T-cell (primary cell): Measurements from ENCODE around the gene HK1. TPM values are rescaled to one million over a fixed set of nuclear protein-coding genes. Genes with fewer than 3 reads are reported as not detected.

Experiments used
- ATAC-seq, 4 experiments: fragments of 200-7000 bp in 3 of 4; fragments of 150-1000 bp in 1 of 4; cut with Tn5 transposase; replicated peaks in 1 of 4; 1 replicate in 3 of 4; 2 replicates in 1 of 4; pipeline ENCODE4 v1.10.0; 2021; ENCODE audit warnings: moderate library complexity in 3 of 4, mild to moderate bottlenecking in 2 of 4, moderate number of reproducible peaks in 1 of 4
- CTCF ChIA-PET, 2 donors: fragments of 300-600 bp; sonication (Branson Sonifier 250); formaldehyde crosslinking; loops; one replicate each; lab custom pipeline; 2022; ENCODE audit warnings: antibody characterized with exemption in 2 of 2; lab: Charles Lee
- POLR2A ChIA-PET, 2 donors: fragments of 300-600 bp; sonication (Branson Sonifier 250); formaldehyde crosslinking; loops; one replicate each; lab custom pipeline; 2022; ENCODE audit warnings: antibody characterized with exemption in 2 of 2; lab: Charles Lee
- DNase-seq, 35 experiments: peaks; one replicate each; pipeline versions ENCODE4 v3.0.0 to v3.0.0-alpha.2; 2013 to 2023
- H3K27ac ChIP-seq: one replicate; pipeline ENCODE4 v1.5.1; 2013; ENCODE audit warnings: low read length
- H3K27me3 ChIP-seq, 2 experiments: replicated peaks in 1 of 2; 1 replicate in 1 of 2; 2 replicates in 1 of 2; pipeline versions ENCODE4 v1.6.1 to v1.7.0; 2013; ENCODE audit warnings: low read length in 1 of 2, mixed read lengths in 1 of 2; ENCODE audit not compliant: control insufficient read depth in 2 of 2, insufficient read depth in 2 of 2; ENCODE audit errors: extremely low read depth in 1 of 2
- H3K36me3 ChIP-seq, 2 donors: 1 replicate in 1 of 2; 2 replicates in 1 of 2; pipeline versions ENCODE4 v1.6.1 to v1.7.0; 2013; ENCODE audit warnings: low read length in 1 of 2; ENCODE audit not compliant: control insufficient read depth in 2 of 2, insufficient read depth in 1 of 2; ENCODE audit errors: extremely low read depth in 1 of 2
- H3K4me1 ChIP-seq, 2 experiments: 1 replicate in 1 of 2; 2 replicates in 1 of 2; pipeline versions ENCODE4 v1.6.1 to v1.7.0; 2013; ENCODE audit warnings: low read length in 2 of 2, mixed read lengths in 1 of 2; ENCODE audit not compliant: insufficient read depth in 2 of 2, control insufficient read depth in 1 of 2; ENCODE audit errors: extremely low read depth in 1 of 2
- H3K4me3 ChIP-seq, 2 donors: 1 replicate in 1 of 2; 2 replicates in 1 of 2; pipeline versions ENCODE4 v1.5.1 to v1.7.0; 2013; ENCODE audit warnings: mild to moderate bottlenecking in 2 of 2, low read length in 1 of 2, moderate library complexity in 1 of 2; ENCODE audit not compliant: control insufficient read depth in 1 of 2; ENCODE audit errors: extremely low read depth in 1 of 2
- H3K9me3 ChIP-seq: 2 replicates; pipeline ENCODE4 v1.7.0; 2013
- H3K27ac Mint-ChIP-seq, 2 donors: one replicate each; pipeline ENCODE4 v1.8.0; 2020 to 2021; ENCODE audit warnings: mild to moderate bottlenecking in 2 of 2, mixed read lengths in 2 of 2
- H3K27me3 Mint-ChIP-seq, 2 donors: one replicate each; pipeline ENCODE4 v1.8.0; 2021 to 2022; ENCODE audit warnings: mixed read lengths in 2 of 2
- H3K36me3 Mint-ChIP-seq: one replicate; pipeline ENCODE4 v1.8.0; 2021; ENCODE audit warnings: mixed read lengths
- H3K4me1 Mint-ChIP-seq, 3 donors: one replicate each; pipeline ENCODE4 v1.8.0; 2020 to 2022; ENCODE audit warnings: mixed read lengths in 3 of 3, mild to moderate bottlenecking in 1 of 3
- H3K4me3 Mint-ChIP-seq, 3 donors: one replicate each; pipeline ENCODE4 v1.8.0; 2020 to 2022; ENCODE audit warnings: mild to moderate bottlenecking in 3 of 3, mixed read lengths in 3 of 3, moderate library complexity in 3 of 3
- H3K9me3 Mint-ChIP-seq, 3 donors: one replicate each; pipeline ENCODE4 v1.8.0; 2020 to 2022; ENCODE audit warnings: mixed read lengths in 3 of 3
- WGBS: methylation state at CpG from one replicate; pipeline ENCODE4 v1.1.5; 2013; ENCODE audit warnings: missing lambda C conversion rate; ENCODE audit not compliant: insufficient coverage; 5-methylcytosine and 5-hydroxymethylcytosine counted together
- total RNA-seq, 35 experiments: library from RNA in 6 of 35; stranded (reverse) in 6 of 35; fragments of 120-200 nt in 1 of 35; gene quantifications; one replicate each; pipeline versions ENCODE4 v1.2.1 to v1.2.4 and lab custom pipeline; 2013 to 2026

The HK1 gene
- total RNA-seq (10 to 100 TPM; 66.3 to 85.5 (median 83.6) TPM), total RNA-seq (lab: John Stamatoyannopoulos, UW) (100 to 358 (median 162) reads per million in 29 experiments)
- total RNA-seq (2013): 58.2 TPM

- WGBS: 87% methylated on average over 8 of the region's 11 CpGs
- ATAC-seq (no peak), DNase-seq (no peak)
- Histone ChIP-seq H3K4me1 (no peaks in the 10 kb centered on the region), H3K36me3 (no peaks in the 10 kb centered on the region), H3K9me3 (no peaks in the 10 kb centered on the region), H3K27ac (no peak within 1 kb of the TSS), H3K4me3 (no peak within 1 kb of the TSS), H3K27me3 (no peaks in the 10 kb centered on the region)
- H3K36me3 Mint-ChIP-seq: no peaks in the 10 kb centered on the region
- H3K9me3 Mint-ChIP-seq: no peaks in the 10 kb centered on the region
- no peaks in the 10 kb centered on the region for H3K4me1 Mint-ChIP-seq
- CTCF ChIA-PET: interaction anchor here in 1 of 2 donors (0.6 kb wide), 1 partner anchor 236 kb away, joined by 3 read pairs; no protein-coding TSS in a partner anchor
- no peaks in the 10 kb centered on the region for H3K27me3 Mint-ChIP-seq
- no peak within 1 kb of the TSS for H3K27ac Mint-ChIP-seq
- POLR2A ChIA-PET: interaction anchor here in 1 of 2 donors (0.7 kb wide), 1 partner anchor 45 kb away, joined by 4 read pairs; no protein-coding TSS in a partner anchor
- H3K4me3 Mint-ChIP-seq: no peak within 1 kb of the TSS
Measured at GRCh38 chr10:69278446-69278963, at the start of gene HK1. Gene HK1, plus strand, starts transcription at chr10:69278496.

- no peaks in the 10 kb centered on the region for H3K9me3 ChIP-seq
- H3K27me3 ChIP-seq: no peaks in the 10 kb centered on the region
- peak overlapping the region in 1 of 2 donors; percentile 40 for H3K4me3 ChIP-seq
- Mint-ChIP-seq H3K9me3 (no peaks in the 10 kb centered on the region), H3K4me1 (peaks cover 52 to 76% (median 59%) of the 10 kb centered on the region in 3 donors), H3K27me3 (no peaks in the 10 kb centered on the region), H3K27ac (peak overlapping the region; percentile 88 to 94), H3K4me3 (peak overlapping the region; percentile 67 to 79 (median 76)), H3K36me3 (no peaks in the 10 kb centered on the region)
- 42% methylated on average over 2 of the region's 8 CpGs for WGBS
- peaks cover 6 to 91% of the 10 kb centered on the region in 2 experiments for H3K4me1 ChIP-seq
- DNase-seq (peak in 1 of 35 experiments; percentile 21), ATAC-seq (peak in 1 of 4 experiments; percentile 12)
- H3K27ac ChIP-seq: peak overlapping the region; percentile 83
- ChIA-PET CTCF (interaction anchor here (0.6 to 1.6 kb wide), 4 partner anchors 9 to 164 kb away, joined by 4 to 7 read pairs (median 4); no protein-coding TSS in a partner anchor), POLR2A (no interaction called here)
- no peaks in the 10 kb centered on the region for H3K36me3 ChIP-seq
Measured at GRCh38 chr10:69229616-69229916, 48.7 kb upstream of the HK1 start.

- Mint-ChIP-seq H3K9me3 (no peaks in the 10 kb centered on the region), H3K27me3 (no peaks in the 10 kb centered on the region), H3K27ac (peak overlapping the region in 1 of 2 donors; percentile 94), H3K36me3 (no peaks in the 10 kb centered on the region), H3K4me1 (peaks cover 48 to 72% (median 54%) of the 10 kb centered on the region in 3 donors), H3K4me3 (peak overlapping the region in 2 of 3 donors; percentile 76 to 79)
- H3K36me3 ChIP-seq: no peaks in the 10 kb centered on the region
- H3K4me3 ChIP-seq: no peak overlapping the region
- CTCF ChIA-PET: interaction anchor here in 1 of 2 donors (0.6 to 1.6 kb wide), 2 partner anchors 15 to 81 kb away, joined by 4 to 5 read pairs; no protein-coding TSS in a partner anchor
- 100% methylated on average over 1 of the region's 5 CpGs for WGBS
- peaks cover 6 to 89% of the 10 kb centered on the region in 2 experiments for H3K4me1 ChIP-seq
- peak overlapping the region; percentile 83 for H3K27ac ChIP-seq
- ATAC-seq (no peak), DNase-seq (no peak)
- no peaks in the 10 kb centered on the region for H3K9me3 ChIP-seq
- H3K27me3 ChIP-seq: no peaks in the 10 kb centered on the region
- POLR2A ChIA-PET: no interaction called here
Measured at GRCh38 chr10:69230128-69230527, 48.2 kb upstream of the HK1 start.

- CTCF ChIA-PET: interaction anchor here in 1 of 2 donors (1.0 kb wide), 1 partner anchor 26 kb away, joined by 3 read pairs; no protein-coding TSS in a partner anchor
- no peak overlapping the region for H3K27ac ChIP-seq
- POLR2A ChIA-PET: interaction anchor here (0.5 to 1.2 kb wide), 2 partner anchors 52 to 1182 kb away, joined by 3 read pairs; partner anchors contain the start of gene SUPV3L1 (in 1 of the 2)
- peak overlapping the region in 1 of 3 donors; percentile 86 for H3K4me3 Mint-ChIP-seq
- H3K27ac Mint-ChIP-seq: peak overlapping the region; percentile 84 to 94
- no peaks in the 10 kb centered on the region for H3K36me3 Mint-ChIP-seq
- H3K9me3 ChIP-seq: no peaks in the 10 kb centered on the region
- H3K4me1 Mint-ChIP-seq: peaks cover 48 to 61% (median 48%) of the 10 kb centered on the region in 3 donors
- ATAC-seq (no peak), DNase-seq (no peak)
- no peaks in the 10 kb centered on the region for H3K9me3 Mint-ChIP-seq
- H3K4me3 ChIP-seq: no peak overlapping the region
- no peaks in the 10 kb centered on the region for H3K27me3 ChIP-seq
- peaks cover 6 to 70% of the 10 kb centered on the region in 2 experiments for H3K4me1 ChIP-seq
- 93% methylated on average over 7 of the region's 9 CpGs for WGBS
- no peaks in the 10 kb centered on the region for H3K27me3 Mint-ChIP-seq
- H3K36me3 ChIP-seq: no peaks in the 10 kb centered on the region
Measured at GRCh38 chr10:69232252-69232651, 46.0 kb upstream of the HK1 start.

- Mint-ChIP-seq H3K4me3 (peak overlapping the region; percentile 60 to 86 (median 77)), H3K4me1 (peaks cover 46 to 61% (median 47%) of the 10 kb centered on the region in 3 donors), H3K27me3 (no peaks in the 10 kb centered on the region), H3K9me3 (no peaks in the 10 kb centered on the region), H3K27ac (peak overlapping the region; percentile 84 to 94), H3K36me3 (no peaks in the 10 kb centered on the region)
- Histone ChIP-seq H3K27ac (peak overlapping the region; percentile 49), H3K36me3 (no peaks in the 10 kb centered on the region), H3K9me3 (no peaks in the 10 kb centered on the region), H3K4me3 (peak overlapping the region; percentile 35 to 55), H3K27me3 (no peaks in the 10 kb centered on the region), H3K4me1 (peaks cover 6 to 69% of the 10 kb centered on the region in 2 experiments)
- DNase-seq (peak in 34 of 35 experiments; percentile 20 to 69 (median 45)), ATAC-seq (peak; percentile 51 to 83 (median 65))
- ChIA-PET POLR2A (interaction anchor here in 1 of 2 donors (0.6 to 1.2 kb wide), 2 partner anchors 41 to 53 kb away, joined by 3 read pairs; partner anchors contain the start of gene SUPV3L1), CTCF (interaction anchor here in 1 of 2 donors (1.0 kb wide), 1 partner anchor 27 kb away, joined by 3 read pairs; no protein-coding TSS in a partner anchor)
- 52% methylated on average over 18 of the region's 22 CpGs for WGBS
Measured at GRCh38 chr10:69232736-69233480, 45.4 kb upstream of the HK1 start.

GRCh38 chr10:69234447-69234846 lies 43.8 kb upstream of the HK1 start:
- peak overlapping the region; percentile 40 to 49 for H3K27ac Mint-ChIP-seq
- Histone ChIP-seq H3K36me3 (no peaks in the 10 kb centered on the region), H3K27ac (no peak overlapping the region), H3K4me1 (peaks cover 0 to 55% of the 10 kb centered on the region in 2 experiments), H3K9me3 (no peaks in the 10 kb centered on the region), H3K4me3 (no peak overlapping the region), H3K27me3 (no peaks in the 10 kb centered on the region)
- ATAC-seq: no peak
- DNase-seq: no peak
- 91% methylated on average over 1 of the region's 3 CpGs for WGBS
- H3K36me3 Mint-ChIP-seq: no peaks in the 10 kb centered on the region
- no peaks in the 10 kb centered on the region for H3K27me3 Mint-ChIP-seq
- ChIA-PET POLR2A (no interaction called here), CTCF (interaction anchor here (0.7 to 1.3 kb wide), 2 partner anchors 158 to 402 kb away, joined by 3 to 5 read pairs; no protein-coding TSS in a partner anchor)
- H3K4me3 Mint-ChIP-seq: peak overlapping the region in 1 of 3 donors; percentile 9
- no peaks in the 10 kb centered on the region for H3K9me3 Mint-ChIP-seq
- H3K4me1 Mint-ChIP-seq: peaks cover 31 to 47% (median 32%) of the 10 kb centered on the region in 3 donors
